Measurements from ENCODE around the gene SHB. TPM values are rescaled to one million over a fixed set of nuclear protein-coding genes. Genes with fewer than 3 reads are reported as not detected.

Gene SHB
- total and polyA plus RNA-seq, 2 donors, result 4.9 to 5.5 TPM

DNA sequence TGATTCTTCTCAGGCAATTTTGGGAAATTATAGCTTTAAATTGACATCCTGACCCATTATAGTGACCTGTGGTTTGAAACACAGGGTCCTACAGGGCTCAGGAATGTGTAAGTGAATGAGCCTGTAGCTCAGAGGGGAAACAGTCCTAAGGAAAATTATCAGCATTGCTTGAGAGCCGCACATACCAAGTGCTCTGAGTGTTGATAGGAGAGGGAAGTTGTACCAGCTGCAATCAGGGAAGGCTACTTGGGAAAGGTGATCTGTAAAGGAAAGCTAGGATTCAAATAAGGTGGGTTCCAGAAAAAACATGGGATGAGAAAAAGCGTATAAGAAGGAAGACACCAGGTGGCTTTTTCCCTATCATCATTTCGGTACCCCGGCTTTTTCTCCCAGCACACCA is 160.7 kb downstream of the SHB start:
- peaks cover 2 to 13% of the 10 kb centered on the region in 2 donors for H3K4me1 ChIP-seq (ENCODE audit: control insufficient read depth in 2 of 2, insufficient read depth in 2 of 2, low read length in 2 of 2)
- no peak overlapping the region for H3K4me3 ChIP-seq (ENCODE audit: low read length in 2 of 2)
- H3K27ac ChIP-seq (ENCODE audit: low read depth in 1 of 2, low read length in 1 of 2), result no peak overlapping the region
- no peak for DNase-seq (ENCODE audit: low read depth in 6 of 9, low spot score in 9 of 9)
- 85% methylated on average over 4 of the region's 4 CpGs for WGBS
- H3K36me3 ChIP-seq (ENCODE audit: control insufficient read depth in 2 of 2, insufficient read depth in 2 of 2, low read length in 1 of 2), result no peaks in the 10 kb centered on the region
- H3K27me3 ChIP-seq (ENCODE audit: control insufficient read depth in 2 of 2, insufficient read depth in 1 of 2, low read length in 1 of 2), result no peaks in the 10 kb centered on the region
- no peaks in the 10 kb centered on the region for H3K9me3 ChIP-seq (ENCODE audit: control insufficient read depth in 2 of 2, insufficient read depth in 1 of 2, low read length in 1 of 2)

- no peaks in the 10 kb centered on the region for H3K27me3 ChIP-seq (ENCODE audit: control insufficient read depth in 2 of 2, insufficient read depth in 1 of 2, low read length in 1 of 2)
- no peaks in the 10 kb centered on the region for H3K9me3 ChIP-seq (ENCODE audit: control insufficient read depth in 2 of 2, insufficient read depth in 1 of 2, low read length in 1 of 2)
- H3K27ac ChIP-seq (ENCODE audit: low read depth in 1 of 2, low read length in 1 of 2), result no peak overlapping the region
- peaks cover 8 to 20% of the 10 kb centered on the region in 2 donors for H3K4me1 ChIP-seq (ENCODE audit: control insufficient read depth in 2 of 2, insufficient read depth in 2 of 2, low read length in 2 of 2)
- H3K4me3 ChIP-seq (ENCODE audit: low read length in 2 of 2), result no peak overlapping the region
- no peak for DNase-seq (ENCODE audit: low read depth in 6 of 9, low spot score in 9 of 9)
- WGBS, result 95% methylated on average over 11 of the region's 11 CpGs
- no peaks in the 10 kb centered on the region for H3K36me3 ChIP-seq (ENCODE audit: control insufficient read depth in 2 of 2, insufficient read depth in 2 of 2, low read length in 1 of 2)
These were observed 162.5 kb downstream of the SHB start for GRCh38 chr9:37906312-37907239.

DNA sequence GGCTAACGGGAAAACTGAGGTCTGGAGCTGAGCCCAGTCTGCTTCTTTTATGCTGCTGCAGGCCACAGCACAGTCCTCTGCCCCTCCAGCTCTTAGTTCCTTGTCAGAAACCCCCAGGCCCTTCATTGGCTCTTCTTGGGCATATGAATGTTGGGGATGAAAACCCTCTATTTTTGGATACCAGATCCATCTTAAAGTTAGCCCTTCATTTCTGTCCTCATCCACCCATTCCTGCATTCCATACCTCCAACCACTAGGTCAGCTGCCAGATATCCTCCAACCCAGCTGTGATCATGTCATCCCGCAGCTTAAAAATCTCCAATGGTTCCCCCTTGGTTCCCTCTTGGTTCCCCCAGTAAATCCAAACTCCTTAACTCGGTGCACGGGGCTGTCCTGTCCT is 163.3 kb downstream of the SHB start:
- no peaks in the 10 kb centered on the region for H3K9me3 ChIP-seq (ENCODE audit: control insufficient read depth in 2 of 2, insufficient read depth in 1 of 2, low read length in 1 of 2)
- no peak overlapping the region for H3K27ac ChIP-seq (ENCODE audit: low read depth in 1 of 2, low read length in 1 of 2)
- no peaks in the 10 kb centered on the region for H3K27me3 ChIP-seq (ENCODE audit: control insufficient read depth in 2 of 2, insufficient read depth in 1 of 2, low read length in 1 of 2)
- H3K4me3 ChIP-seq (ENCODE audit: low read length in 2 of 2), result no peak overlapping the region
- 96% methylated on average over 4 of the region's 4 CpGs for WGBS
- DNase-seq (ENCODE audit: low read depth in 6 of 9, low spot score in 9 of 9), result no peak
- peaks cover 8 to 20% of the 10 kb centered on the region in 2 donors for H3K4me1 ChIP-seq (ENCODE audit: control insufficient read depth in 2 of 2, insufficient read depth in 2 of 2, low read length in 2 of 2)
- peaks cover 0 to 3% of the 10 kb centered on the region in 2 donors for H3K36me3 ChIP-seq (ENCODE audit: control insufficient read depth in 2 of 2, insufficient read depth in 2 of 2, low read length in 1 of 2)

DNA sequence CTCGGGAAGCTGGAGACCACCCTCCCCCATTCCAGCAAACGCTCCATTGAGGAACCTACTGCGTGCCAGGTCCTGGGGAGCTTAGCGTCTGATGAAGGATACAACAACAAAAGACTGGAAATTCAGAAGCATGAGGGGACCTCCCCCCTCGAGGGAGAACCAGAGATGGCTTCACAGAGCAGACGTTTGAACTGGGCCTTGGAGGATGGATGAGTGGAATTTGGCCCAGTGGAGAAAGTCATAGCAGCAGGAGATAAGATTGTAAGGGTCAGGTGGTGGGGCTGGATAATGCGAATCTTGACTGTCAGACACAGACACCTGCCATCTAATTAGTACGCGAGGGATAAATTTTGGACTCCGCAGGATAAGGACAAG is 163.9 kb downstream of the SHB start:
- 92% methylated on average over 10 of the region's 10 CpGs for WGBS
- H3K27ac ChIP-seq (ENCODE audit: low read depth in 1 of 2, low read length in 1 of 2), result no peak overlapping the region
- peaks cover 0 to 4% of the 10 kb centered on the region in 2 donors for H3K36me3 ChIP-seq (ENCODE audit: control insufficient read depth in 2 of 2, insufficient read depth in 2 of 2, low read length in 1 of 2)
- peaks cover 8 to 20% of the 10 kb centered on the region in 2 donors for H3K4me1 ChIP-seq (ENCODE audit: control insufficient read depth in 2 of 2, insufficient read depth in 2 of 2, low read length in 2 of 2)
- H3K27me3 ChIP-seq (ENCODE audit: control insufficient read depth in 2 of 2, insufficient read depth in 1 of 2, low read length in 1 of 2), result no peaks in the 10 kb centered on the region
- DNase-seq (ENCODE audit: low read depth in 6 of 9, low spot score in 9 of 9), result no peak
- no peaks in the 10 kb centered on the region for H3K9me3 ChIP-seq (ENCODE audit: control insufficient read depth in 2 of 2, insufficient read depth in 1 of 2, low read length in 1 of 2)
- peak overlapping the region in 1 of 2 donors; percentile 91 for H3K4me3 ChIP-seq (ENCODE audit: low read length in 2 of 2)

DNA sequence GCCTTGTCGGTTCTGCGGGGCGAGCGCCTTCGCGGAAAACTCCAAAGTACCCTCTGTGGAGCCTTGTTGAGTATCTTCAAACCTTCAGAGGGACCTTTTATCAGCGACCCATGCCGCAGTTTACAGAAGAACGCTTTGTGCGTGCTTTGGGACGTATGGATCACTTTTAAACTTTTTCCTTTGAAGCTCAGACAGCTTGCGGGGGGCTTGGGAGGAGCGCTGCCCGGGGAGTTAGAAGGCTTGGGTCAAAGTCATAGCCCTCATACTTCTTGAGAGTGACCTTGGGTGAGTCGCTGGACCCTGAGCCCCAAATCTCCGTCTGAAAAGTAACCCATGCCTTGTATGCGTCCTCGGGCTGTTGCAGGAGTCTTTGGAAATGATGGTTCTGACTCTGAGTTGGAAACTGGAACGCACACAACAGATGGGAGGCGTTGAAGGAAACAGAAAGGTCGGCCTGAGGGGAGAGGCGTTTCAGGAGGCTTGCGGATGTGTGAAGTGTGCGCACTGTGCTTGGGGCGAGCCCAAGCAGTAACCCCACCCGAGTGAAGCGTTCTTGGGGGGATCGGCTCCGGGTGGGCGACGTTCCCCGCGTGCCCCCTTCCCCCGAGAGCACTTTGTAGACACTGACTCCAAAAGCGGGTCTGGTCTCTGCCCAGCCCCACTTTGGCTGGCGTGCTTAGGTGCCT is 164.4 kb downstream of the SHB start:
- DNase-seq (ENCODE audit: low read depth in 6 of 9, low spot score in 9 of 9), result peak in 1 of 9 donors; percentile 41
- Histone ChIP-seq H3K9me3 (ENCODE audit: control insufficient read depth in 2 of 2, insufficient read depth in 1 of 2, low read length in 1 of 2) (no peaks in the 10 kb centered on the region), H3K4me1 (ENCODE audit: control insufficient read depth in 2 of 2, insufficient read depth in 2 of 2, low read length in 2 of 2) (peaks cover 8 to 20% of the 10 kb centered on the region in 2 donors), H3K27ac (ENCODE audit: low read depth in 1 of 2, low read length in 1 of 2) (peak overlapping the region; percentile 70 to 93), H3K27me3 (ENCODE audit: control insufficient read depth in 2 of 2, insufficient read depth in 1 of 2, low read length in 1 of 2) (no peaks in the 10 kb centered on the region), H3K36me3 (ENCODE audit: control insufficient read depth in 2 of 2, insufficient read depth in 2 of 2, low read length in 1 of 2) (peaks cover 0 to 4% of the 10 kb centered on the region in 2 donors), H3K4me3 (ENCODE audit: low read length in 2 of 2) (peak overlapping the region; percentile 74 to 91)
- 40% methylated on average over 36 of the region's 36 CpGs for WGBS

GRCh38 chr9:37903647-37904444 is 165.2 kb downstream of the SHB start, which contains the start of gene SLC25A51:
Gene SLC25A51, minus strand, starts transcription at chr9:37904127. Its CDS starts 15,577 bp downstream, at chr9:37888550.
- Histone ChIP-seq H3K4me1 (ENCODE audit: control insufficient read depth in 2 of 2, insufficient read depth in 2 of 2, low read length in 2 of 2) (peaks cover 8 to 20% of the 10 kb centered on the region in 2 donors), H3K9me3 (ENCODE audit: control insufficient read depth in 2 of 2, insufficient read depth in 1 of 2, low read length in 1 of 2) (no peaks in the 10 kb centered on the region), H3K36me3 (ENCODE audit: control insufficient read depth in 2 of 2, insufficient read depth in 2 of 2, low read length in 1 of 2) (peaks cover 7% of the 10 kb centered on the region in 2 donors), H3K27me3 (ENCODE audit: control insufficient read depth in 2 of 2, insufficient read depth in 1 of 2, low read length in 1 of 2) (no peaks in the 10 kb centered on the region), H3K4me3 (ENCODE audit: low read length in 2 of 2) (peak within 1 kb of the TSS; percentile 74 to 91), H3K27ac (ENCODE audit: low read depth in 1 of 2, low read length in 1 of 2) (peak within 1 kb of the TSS; percentile 70 to 93)
- WGBS, result under 1% methylated on average over 84 of the region's 84 CpGs
- peak; percentile 89 to 98 (median 93) for DNase-seq (ENCODE audit: low read depth in 6 of 9, low spot score in 9 of 9)

GRCh38 chr9:37902796-37903646 is 166.0 kb downstream of the SHB start:
- Histone ChIP-seq H3K36me3 (ENCODE audit: control insufficient read depth in 2 of 2, insufficient read depth in 2 of 2, low read length in 1 of 2) (peaks cover 7 to 10% of the 10 kb centered on the region in 2 donors), H3K27ac (ENCODE audit: low read depth in 1 of 2, low read length in 1 of 2) (peak overlapping the region; percentile 70 to 93), H3K27me3 (ENCODE audit: control insufficient read depth in 2 of 2, insufficient read depth in 1 of 2, low read length in 1 of 2) (no peaks in the 10 kb centered on the region), H3K4me3 (ENCODE audit: low read length in 2 of 2) (peak overlapping the region; percentile 74 to 91), H3K9me3 (ENCODE audit: control insufficient read depth in 2 of 2, insufficient read depth in 1 of 2, low read length in 1 of 2) (no peaks in the 10 kb centered on the region), H3K4me1 (ENCODE audit: control insufficient read depth in 2 of 2, insufficient read depth in 2 of 2, low read length in 2 of 2) (peaks cover 8 to 20% of the 10 kb centered on the region in 2 donors)
- 21% methylated on average over 17 of the region's 17 CpGs for WGBS
- DNase-seq (ENCODE audit: low read depth in 6 of 9, low spot score in 9 of 9), result peak in 5 of 9 donors; percentile 23 to 63 (median 46)

- Histone ChIP-seq H3K4me1 (ENCODE audit: control insufficient read depth in 2 of 2, insufficient read depth in 2 of 2, low read length in 2 of 2) (peaks cover 8 to 20% of the 10 kb centered on the region in 2 donors), H3K4me3 (ENCODE audit: low read length in 2 of 2) (no peak overlapping the region), H3K27ac (ENCODE audit: low read depth in 1 of 2, low read length in 1 of 2) (no peak overlapping the region), H3K27me3 (ENCODE audit: control insufficient read depth in 2 of 2, insufficient read depth in 1 of 2, low read length in 1 of 2) (no peaks in the 10 kb centered on the region), H3K9me3 (ENCODE audit: control insufficient read depth in 2 of 2, insufficient read depth in 1 of 2, low read length in 1 of 2) (no peaks in the 10 kb centered on the region), H3K36me3 (ENCODE audit: control insufficient read depth in 2 of 2, insufficient read depth in 2 of 2, low read length in 1 of 2) (peaks cover 7 to 17% of the 10 kb centered on the region in 2 donors)
- DNase-seq (ENCODE audit: low read depth in 6 of 9, low spot score in 9 of 9), result no peak
These were observed 166.9 kb downstream of the SHB start for GRCh38 chr9:37902131-37902530.
